ENCODE results near the gene NSUN6.

Gene NSUN6

GRCh38 chr10:18497806-18498369, 153.5 kb downstream of the NSUN6 start:
- DNase-seq, result no peak

Data from NCI-H82 (cell line).